Measurements from ENCODE around the gene SEC24D. TPM values are rescaled to one million over a fixed set of nuclear protein-coding genes. Genes with fewer than 3 reads are reported as not detected.

Gene SEC24D
- total RNA-seq, 1 experiment from 2014 or later = 13.4 TPM

- TF ChIP-seq SIN3A (IDR thresholded peaks at IDR 0.05; ENCODE audit: borderline replicate concordance, insufficient read depth, low read depth, low read length) (no peak), CTCF (IDR thresholded peaks at IDR 0.05) (no peak)
- in situ Hi-C loops (cut with HindIII; ENCODE audit: low pct_unique_long_range_greater_than_20kb, low sequenced_read_pairs) = no loop called here
- intact Hi-C loops (cut with micrococcal nuclease; ENCODE audit: unreplicated experiment) = loop anchor here (2.0 to 5.0 kb wide), 2 partner anchors 117 to 194 kb away; no protein-coding TSS in a partner anchor
- no peaks in the 10 kb centered on the region for H3K9me3 ChIP-seq (ENCODE audit: control insufficient read depth, insufficient read depth, low read depth, low read length)
- H3K4me3 ChIP-seq (ENCODE audit: low read depth in 2 of 2, low read length in 2 of 2) = no peak overlapping the region
- no peaks in the 10 kb centered on the region for H3K4me1 ChIP-seq (ENCODE audit: control insufficient read depth, insufficient read depth, low read length)
- POLR2A ChIA-PET = no interaction called here
- CTCF ChIA-PET = no interaction called here
- BruUV-seq (replicated peaks) = no TSS peak
- H3K36me3 ChIP-seq (ENCODE audit: control insufficient read depth, insufficient read depth, low read length) = no peaks in the 10 kb centered on the region
- no peak overlapping the region for H3K27ac ChIP-seq (ENCODE audit: low read length)
- no peak for DNase-seq (ENCODE audit: low read depth, low spot score)
- H3K27me3 ChIP-seq (ENCODE audit: control insufficient read depth, insufficient read depth, low read length) = no peaks in the 10 kb centered on the region
- no peak for ATAC-seq
Observed at GRCh38 chr4:118773429-118773792, 62.5 kb downstream of the SEC24D start.

GRCh38 chr4:118772767-118773428 is 63.0 kb downstream of the SEC24D start:
- no TSS peak for BruUV-seq (replicated peaks)
- Histone ChIP-seq H3K36me3 (ENCODE audit: control insufficient read depth, insufficient read depth, low read length) (no peaks in the 10 kb centered on the region), H3K4me1 (ENCODE audit: control insufficient read depth, insufficient read depth, low read length) (no peaks in the 10 kb centered on the region), H3K4me3 (ENCODE audit: low read depth in 2 of 2, low read length in 2 of 2) (no peak overlapping the region), H3K27me3 (ENCODE audit: control insufficient read depth, insufficient read depth, low read length) (no peaks in the 10 kb centered on the region), H3K9me3 (ENCODE audit: control insufficient read depth, insufficient read depth, low read depth, low read length) (no peaks in the 10 kb centered on the region), H3K27ac (ENCODE audit: low read length) (no peak overlapping the region)
- POLR2A ChIA-PET = no interaction called here
- CTCF ChIA-PET = no interaction called here
- in situ Hi-C loops (cut with HindIII; ENCODE audit: low pct_unique_long_range_greater_than_20kb, low sequenced_read_pairs) (no loop called here), intact Hi-C loops (cut with micrococcal nuclease; ENCODE audit: unreplicated experiment) (loop anchor here (2.0 to 5.0 kb wide), 2 partner anchors 118 to 194 kb away; no protein-coding TSS in a partner anchor)
- DNase-seq (ENCODE audit: low read depth, low spot score) (no peak), ATAC-seq (peak; percentile 38; the same call in 1 of the 2 replicates)
- TF ChIP-seq, protein P1, sequence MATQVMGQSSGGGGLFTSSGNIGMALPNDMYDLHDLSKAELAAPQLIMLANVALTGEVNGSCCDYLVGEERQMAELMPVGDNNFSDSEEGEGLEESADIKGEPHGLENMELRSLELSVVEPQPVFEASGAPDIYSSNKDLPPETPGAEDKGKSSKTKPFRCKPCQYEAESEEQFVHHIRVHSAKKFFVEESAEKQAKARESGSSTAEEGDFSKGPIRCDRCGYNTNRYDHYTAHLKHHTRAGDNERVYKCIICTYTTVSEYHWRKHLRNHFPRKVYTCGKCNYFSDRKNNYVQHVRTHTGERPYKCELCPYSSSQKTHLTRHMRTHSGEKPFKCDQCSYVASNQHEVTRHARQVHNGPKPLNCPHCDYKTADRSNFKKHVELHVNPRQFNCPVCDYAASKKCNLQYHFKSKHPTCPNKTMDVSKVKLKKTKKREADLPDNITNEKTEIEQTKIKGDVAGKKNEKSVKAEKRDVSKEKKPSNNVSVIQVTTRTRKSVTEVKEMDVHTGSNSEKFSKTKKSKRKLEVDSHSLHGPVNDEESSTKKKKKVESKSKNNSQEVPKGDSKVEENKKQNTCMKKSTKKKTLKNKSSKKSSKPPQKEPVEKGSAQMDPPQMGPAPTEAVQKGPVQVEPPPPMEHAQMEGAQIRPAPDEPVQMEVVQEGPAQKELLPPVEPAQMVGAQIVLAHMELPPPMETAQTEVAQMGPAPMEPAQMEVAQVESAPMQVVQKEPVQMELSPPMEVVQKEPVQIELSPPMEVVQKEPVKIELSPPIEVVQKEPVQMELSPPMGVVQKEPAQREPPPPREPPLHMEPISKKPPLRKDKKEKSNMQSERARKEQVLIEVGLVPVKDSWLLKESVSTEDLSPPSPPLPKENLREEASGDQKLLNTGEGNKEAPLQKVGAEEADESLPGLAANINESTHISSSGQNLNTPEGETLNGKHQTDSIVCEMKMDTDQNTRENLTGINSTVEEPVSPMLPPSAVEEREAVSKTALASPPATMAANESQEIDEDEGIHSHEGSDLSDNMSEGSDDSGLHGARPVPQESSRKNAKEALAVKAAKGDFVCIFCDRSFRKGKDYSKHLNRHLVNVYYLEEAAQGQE (IDR thresholded peaks at IDR 0.05; ENCODE audit: insufficient read depth in 1 of 2, low read depth in 2 of 2, low read length in 1 of 2) = no peak
- TF ChIP-seq TCF7L2 (IDR thresholded peaks at IDR 0.05; ENCODE audit: low read depth, low read length) = no peak
- TF ChIP-seq POLR2AphosphoS5 (IDR thresholded peaks at IDR 0.05; ENCODE audit: low read depth, low read length) = no peak
- no peak for TF ChIP-seq CTCF (IDR thresholded peaks at IDR 0.05)
- no peak for TF ChIP-seq SIN3A (IDR thresholded peaks at IDR 0.05; ENCODE audit: borderline replicate concordance, insufficient read depth, low read depth, low read length)

All from Panc1 (cell line).